Measurements from ENCODE around the gene GRID2.
"Not testable (repeated sequence)": the region's sequence is repeated elsewhere in the genome, so short reads cannot be mapped to it uniquely, and the experiment has no call there.

Gene GRID2

DNA sequence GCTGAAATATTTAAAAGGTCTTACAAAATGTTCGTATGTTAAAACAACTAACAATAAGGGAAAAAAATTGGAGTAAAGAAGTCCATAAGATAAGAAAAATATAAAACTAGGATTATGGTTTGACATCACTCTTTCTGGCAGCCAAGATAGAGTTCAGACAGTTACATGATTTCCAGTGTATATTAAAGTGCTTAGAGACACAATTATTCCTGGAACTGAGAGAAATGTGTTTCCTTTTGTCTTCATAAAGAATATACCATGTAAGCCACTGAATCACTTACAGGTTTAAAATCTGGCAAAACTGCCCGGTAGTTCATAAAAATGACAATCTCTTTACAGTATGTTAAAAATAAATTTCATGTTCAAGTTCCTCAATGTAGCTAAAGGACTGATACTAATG is 986.1 kb downstream of the GRID2 start:
- Histone ChIP-seq H3K36me3 (no peaks in the 10 kb centered on the region), H3K27ac (no peak overlapping the region), H3K9me3 (ENCODE audit: severe bottlenecking) (no peaks in the 10 kb centered on the region), H3K27me3 (ENCODE audit: insufficient read depth, low read depth, severe bottlenecking) (no peaks in the 10 kb centered on the region), H3K4me3 (ENCODE audit: low read depth, low read length) (no peak overlapping the region)
- DNase-seq = no peak
- TF ChIP-seq, protein P1, sequence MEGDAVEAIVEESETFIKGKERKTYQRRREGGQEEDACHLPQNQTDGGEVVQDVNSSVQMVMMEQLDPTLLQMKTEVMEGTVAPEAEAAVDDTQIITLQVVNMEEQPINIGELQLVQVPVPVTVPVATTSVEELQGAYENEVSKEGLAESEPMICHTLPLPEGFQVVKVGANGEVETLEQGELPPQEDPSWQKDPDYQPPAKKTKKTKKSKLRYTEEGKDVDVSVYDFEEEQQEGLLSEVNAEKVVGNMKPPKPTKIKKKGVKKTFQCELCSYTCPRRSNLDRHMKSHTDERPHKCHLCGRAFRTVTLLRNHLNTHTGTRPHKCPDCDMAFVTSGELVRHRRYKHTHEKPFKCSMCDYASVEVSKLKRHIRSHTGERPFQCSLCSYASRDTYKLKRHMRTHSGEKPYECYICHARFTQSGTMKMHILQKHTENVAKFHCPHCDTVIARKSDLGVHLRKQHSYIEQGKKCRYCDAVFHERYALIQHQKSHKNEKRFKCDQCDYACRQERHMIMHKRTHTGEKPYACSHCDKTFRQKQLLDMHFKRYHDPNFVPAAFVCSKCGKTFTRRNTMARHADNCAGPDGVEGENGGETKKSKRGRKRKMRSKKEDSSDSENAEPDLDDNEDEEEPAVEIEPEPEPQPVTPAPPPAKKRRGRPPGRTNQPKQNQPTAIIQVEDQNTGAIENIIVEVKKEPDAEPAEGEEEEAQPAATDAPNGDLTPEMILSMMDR (IDR thresholded peaks at IDR 0.05; ENCODE audit: low read depth, low read length) = no peak

DNA sequence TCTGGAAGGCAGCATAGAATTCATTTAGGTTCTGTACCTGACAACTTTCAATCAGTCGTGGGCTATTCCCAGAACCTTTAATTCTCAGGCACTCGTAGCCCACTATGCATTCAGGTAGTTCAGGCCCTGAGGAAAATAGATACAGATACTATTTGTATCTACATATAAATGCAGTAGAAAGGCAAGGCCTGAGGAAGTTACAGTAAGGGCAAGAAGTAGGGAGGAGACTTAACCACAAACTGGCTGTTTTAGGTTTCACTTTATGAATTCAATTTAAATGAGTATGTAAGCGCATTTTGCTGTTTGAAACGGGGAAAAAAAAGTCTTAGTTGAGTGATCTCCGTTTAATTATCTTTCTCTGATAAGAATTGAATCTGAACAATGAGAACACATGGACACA is 995.4 kb downstream of the GRID2 start:
- no peak for DNase-seq
- H3K4me3 ChIP-seq (ENCODE audit: low read depth, low read length) = no peak overlapping the region
- H3K9me3 ChIP-seq (ENCODE audit: severe bottlenecking) = no peaks in the 10 kb centered on the region
- TF ChIP-seq, protein P1 (IDR thresholded peaks at IDR 0.05; ENCODE audit: low read depth, low read length) = no peak
- no peaks in the 10 kb centered on the region for H3K27me3 ChIP-seq (ENCODE audit: insufficient read depth, low read depth, severe bottlenecking)
- no peaks in the 10 kb centered on the region for H3K36me3 ChIP-seq
- no peak overlapping the region for H3K27ac ChIP-seq

DNA sequence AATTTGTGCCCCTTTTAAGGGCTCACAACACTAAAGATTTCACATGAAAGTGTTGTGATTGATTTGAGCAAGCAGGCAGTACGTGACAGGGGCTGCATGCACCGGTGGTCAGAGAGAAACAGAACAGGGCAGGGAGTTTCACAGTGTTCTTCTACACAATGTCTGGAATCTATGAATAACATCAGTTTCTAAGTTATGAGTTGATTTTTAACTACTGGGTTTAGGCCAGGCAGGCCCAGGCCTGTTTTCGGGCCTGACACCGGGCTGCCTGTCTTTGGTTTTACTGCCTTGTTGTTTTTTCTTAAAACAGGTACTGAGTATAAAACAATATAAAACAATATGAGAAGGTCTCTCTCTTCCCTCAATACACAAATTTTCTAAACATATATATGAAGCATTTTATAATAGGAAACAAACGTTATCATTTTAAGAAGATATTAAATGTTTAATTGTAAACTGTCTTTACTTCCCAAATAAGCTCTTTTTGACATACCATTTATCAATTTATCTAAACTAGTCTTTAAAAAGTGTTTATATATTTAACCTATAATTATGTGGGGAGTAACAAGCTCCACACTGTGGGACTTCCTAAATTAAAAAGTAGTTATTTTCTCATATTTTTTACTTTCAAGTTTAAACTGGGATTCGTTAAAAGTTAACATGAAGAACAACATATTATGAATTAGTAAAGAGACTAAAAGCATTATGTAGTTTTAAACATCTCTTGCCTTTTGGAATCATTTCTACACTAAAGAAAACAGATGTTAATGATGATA is 997.2 kb downstream of the GRID2 start:
- H3K27ac ChIP-seq; H3K4me3 ChIP-seq (ENCODE audit: low read depth, low read length); H3K36me3 ChIP-seq; H3K27me3 ChIP-seq (ENCODE audit: insufficient read depth, low read depth, severe bottlenecking); DNase-seq; H3K9me3 ChIP-seq (ENCODE audit: severe bottlenecking): not testable (repeated sequence)

DNA sequence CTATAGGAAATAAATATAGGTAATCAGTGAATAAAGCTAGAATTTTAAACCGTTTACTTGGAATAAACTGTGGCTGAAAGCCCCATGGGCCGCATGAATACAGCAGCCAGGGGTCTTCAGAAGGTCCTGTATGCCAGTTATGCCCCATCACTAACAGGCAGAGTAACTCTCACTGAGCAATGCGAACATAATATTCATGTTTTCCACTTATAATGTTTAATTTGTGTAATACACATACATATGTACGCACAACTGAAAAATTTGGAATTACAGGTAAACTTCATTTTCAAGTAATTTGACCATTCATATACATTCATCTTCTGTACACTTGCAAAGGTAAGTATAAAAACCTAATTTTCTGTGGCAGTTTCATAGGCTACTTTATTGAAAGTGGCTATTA is 998.5 kb downstream of the GRID2 start:
- DNase-seq = no peak
- no peak overlapping the region for H3K27ac ChIP-seq
- TF ChIP-seq, protein P1 (IDR thresholded peaks at IDR 0.05; ENCODE audit: low read depth, low read length) = no peak

DNA sequence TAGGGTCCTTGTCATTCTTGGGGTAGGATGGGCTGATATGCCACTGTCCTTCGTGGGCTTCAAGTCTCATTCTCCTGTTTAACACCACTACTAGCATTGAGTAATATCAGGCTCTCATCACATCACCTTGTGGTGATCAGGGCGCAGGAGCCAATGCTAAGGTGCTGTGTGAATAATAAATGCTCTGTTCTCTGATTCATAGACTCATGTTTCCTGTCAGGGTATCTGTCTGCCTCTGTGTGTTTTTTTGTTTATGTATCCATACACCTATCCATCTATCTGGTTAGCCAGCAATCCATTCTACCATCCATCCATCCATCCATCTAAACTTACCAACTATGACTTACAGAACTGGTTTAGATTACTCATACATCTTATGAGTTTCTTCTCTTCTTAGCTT is 999.7 kb downstream of the GRID2 start:
- DNase-seq = no peak
- H3K4me3 ChIP-seq (ENCODE audit: low read depth, low read length) = no peak overlapping the region
- TF ChIP-seq, protein P1 (IDR thresholded peaks at IDR 0.05; ENCODE audit: low read depth, low read length) = no peak
- H3K36me3 ChIP-seq = no peaks in the 10 kb centered on the region
- no peak overlapping the region for H3K27ac ChIP-seq
- H3K27me3 ChIP-seq (ENCODE audit: insufficient read depth, low read depth, severe bottlenecking) = no peaks in the 10 kb centered on the region
- H3K9me3 ChIP-seq (ENCODE audit: severe bottlenecking) = no peaks in the 10 kb centered on the region

More for the DNA sequence above, 998.5 kb downstream of the GRID2 start:
- Histone ChIP-seq H3K9me3 (ENCODE audit: severe bottlenecking) (no peaks in the 10 kb centered on the region), H3K27me3 (ENCODE audit: insufficient read depth, low read depth, severe bottlenecking) (no peaks in the 10 kb centered on the region), H3K4me3 (ENCODE audit: low read depth, low read length) (no peak overlapping the region), H3K36me3 (no peaks in the 10 kb centered on the region)

DNA sequence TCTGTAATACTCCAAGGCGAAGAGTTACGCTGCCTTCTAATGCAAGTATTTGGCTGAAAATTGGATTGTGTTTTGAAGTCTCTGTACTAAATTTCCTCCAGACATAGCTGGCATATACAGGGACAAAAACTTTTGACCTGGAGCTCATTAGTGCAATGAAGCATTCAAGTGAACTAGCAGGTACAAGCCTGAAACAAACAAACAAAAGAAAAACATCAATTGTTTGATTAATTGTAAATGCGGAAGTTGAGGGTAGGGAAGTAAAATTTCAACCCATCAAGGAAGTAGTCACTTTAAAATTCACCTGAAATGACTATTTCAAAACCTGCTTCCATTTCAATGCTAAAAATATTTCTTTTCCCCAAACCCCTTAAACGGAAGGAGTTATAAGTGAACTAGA is 1008.5 kb downstream of the GRID2 start:
- TF ChIP-seq, protein P1 (IDR thresholded peaks at IDR 0.05; ENCODE audit: low read depth, low read length) = no peak
- DNase-seq = no peak
- H3K36me3 ChIP-seq = no peaks in the 10 kb centered on the region

More for the DNA sequence above, 1008.5 kb downstream of the GRID2 start:
- H3K27ac ChIP-seq = no peak overlapping the region
- no peaks in the 10 kb centered on the region for H3K9me3 ChIP-seq (ENCODE audit: severe bottlenecking)
- H3K27me3 ChIP-seq (ENCODE audit: insufficient read depth, low read depth, severe bottlenecking) = no peaks in the 10 kb centered on the region
- no peak overlapping the region for H3K4me3 ChIP-seq (ENCODE audit: low read depth, low read length)

All from WERI-Rb-1 (cell line).